Cardiac muscle cell (in vitro differentiated cells and primary cell): Measurements from ENCODE around the gene SARM1. TPM values are rescaled to one million over a fixed set of nuclear protein-coding genes. Genes with fewer than 3 reads are reported as not detected.

Experiments used
- DNase-seq, 2 donors: peaks; one replicate each; pipeline versions ENCODE4 v3.0.0 to v3.0.0-alpha.2; 2010 to 2017; ENCODE audit warnings: low read depth in 1 of 2, low spot score in 1 of 2
- H3K27ac ChIP-seq: fragments of 200-600 bp; sonication (generic); 2 replicates; pipeline ENCODE4 v1.5.1; 2016
- H3K27me3 ChIP-seq: fragments of 200-600 bp; sonication (generic); 2 replicates; pipeline ENCODE4 v1.6.0; 2016; ENCODE audit warnings: control low read depth
- H3K36me3 ChIP-seq: fragments of 200-600 bp; sonication (generic); 2 replicates; pipeline ENCODE4 v1.5.1; 2016; ENCODE audit warnings: control low read depth
- H3K4me1 ChIP-seq: fragments of 200-600 bp; sonication (generic); 2 replicates; pipeline ENCODE4 v1.8.1; 2017; ENCODE audit warnings: low read depth, mild to moderate bottlenecking, mixed run types
- H3K4me3 ChIP-seq: fragments of 200-600 bp; sonication (generic); 2 replicates; pipeline ENCODE4 v1.5.1; 2016; ENCODE audit warnings: mild to moderate bottlenecking
- H3K9me3 ChIP-seq: fragments of 200-600 bp; sonication (generic); 2 replicates; pipeline ENCODE4 v1.5.1; 2017; ENCODE audit warnings: low read depth, mild to moderate bottlenecking, control low read depth
- polyA plus RNA-seq: library from polyadenylated mRNA; unstranded; fragments of >200 nt; fragmentation: Nextera tagmentation; extraction: Ambion mirVana; gene quantifications from 2 replicates; pipeline ENCODE4 v1.2.1, GENCODE V29; 2016
- total RNA-seq: library from RNA; depleted of rRNA; stranded (reverse); fragments of >200 nt; gene quantifications from 2 replicates; pipeline ENCODE4 v1.2.3, GENCODE V29; 2016
- TF ChIP-seq, protein P1 (sequence below): IDR thresholded peaks from 2 replicates; pipeline ENCODE4 v1.5.1; 2012; ENCODE audit warnings: low read depth, mild to moderate bottlenecking, low read length

Gene SARM1
- total and polyA plus RNA-seq, 2 experiments from 2014 or later, result 8.9 to 11.5 TPM

DNA sequence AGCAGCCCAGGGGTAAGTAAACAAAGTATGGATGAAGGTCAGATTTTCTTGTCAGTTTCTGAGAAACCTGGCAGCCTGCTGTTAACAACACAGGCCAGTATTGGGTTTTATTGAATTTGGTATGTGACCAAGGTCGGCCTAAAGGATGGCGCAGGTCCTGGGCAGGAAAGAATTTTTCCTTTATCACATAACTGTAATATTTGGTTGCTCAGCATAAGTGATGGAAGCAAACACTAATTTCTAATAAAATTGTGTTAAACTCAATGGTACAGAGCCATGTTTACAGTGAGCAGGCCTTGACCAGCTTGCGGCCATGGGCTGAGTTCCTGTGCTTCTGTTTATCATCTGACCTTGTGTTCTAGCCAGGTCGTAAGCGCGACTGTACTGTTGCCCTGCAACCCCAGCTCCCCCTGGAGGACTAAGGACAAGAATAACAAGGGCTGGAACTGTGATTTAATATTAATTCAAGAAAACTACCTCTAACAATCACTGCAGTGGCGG is 24.7 kb upstream of the SARM1 start:
- Histone ChIP-seq H3K4me3 (no peak overlapping the region), H3K27me3 (no peaks in the 10 kb centered on the region), H3K27ac (peak overlapping the region; percentile 88), H3K9me3 (no peaks in the 10 kb centered on the region), H3K36me3 (peaks cover 61% of the 10 kb centered on the region), H3K4me1 (peaks cover 2% of the 10 kb centered on the region)
- TF ChIP-seq, protein P1, sequence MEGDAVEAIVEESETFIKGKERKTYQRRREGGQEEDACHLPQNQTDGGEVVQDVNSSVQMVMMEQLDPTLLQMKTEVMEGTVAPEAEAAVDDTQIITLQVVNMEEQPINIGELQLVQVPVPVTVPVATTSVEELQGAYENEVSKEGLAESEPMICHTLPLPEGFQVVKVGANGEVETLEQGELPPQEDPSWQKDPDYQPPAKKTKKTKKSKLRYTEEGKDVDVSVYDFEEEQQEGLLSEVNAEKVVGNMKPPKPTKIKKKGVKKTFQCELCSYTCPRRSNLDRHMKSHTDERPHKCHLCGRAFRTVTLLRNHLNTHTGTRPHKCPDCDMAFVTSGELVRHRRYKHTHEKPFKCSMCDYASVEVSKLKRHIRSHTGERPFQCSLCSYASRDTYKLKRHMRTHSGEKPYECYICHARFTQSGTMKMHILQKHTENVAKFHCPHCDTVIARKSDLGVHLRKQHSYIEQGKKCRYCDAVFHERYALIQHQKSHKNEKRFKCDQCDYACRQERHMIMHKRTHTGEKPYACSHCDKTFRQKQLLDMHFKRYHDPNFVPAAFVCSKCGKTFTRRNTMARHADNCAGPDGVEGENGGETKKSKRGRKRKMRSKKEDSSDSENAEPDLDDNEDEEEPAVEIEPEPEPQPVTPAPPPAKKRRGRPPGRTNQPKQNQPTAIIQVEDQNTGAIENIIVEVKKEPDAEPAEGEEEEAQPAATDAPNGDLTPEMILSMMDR, result peak; percentile 42
- DNase-seq, result peak in 1 of 2 donors; percentile 49

DNA sequence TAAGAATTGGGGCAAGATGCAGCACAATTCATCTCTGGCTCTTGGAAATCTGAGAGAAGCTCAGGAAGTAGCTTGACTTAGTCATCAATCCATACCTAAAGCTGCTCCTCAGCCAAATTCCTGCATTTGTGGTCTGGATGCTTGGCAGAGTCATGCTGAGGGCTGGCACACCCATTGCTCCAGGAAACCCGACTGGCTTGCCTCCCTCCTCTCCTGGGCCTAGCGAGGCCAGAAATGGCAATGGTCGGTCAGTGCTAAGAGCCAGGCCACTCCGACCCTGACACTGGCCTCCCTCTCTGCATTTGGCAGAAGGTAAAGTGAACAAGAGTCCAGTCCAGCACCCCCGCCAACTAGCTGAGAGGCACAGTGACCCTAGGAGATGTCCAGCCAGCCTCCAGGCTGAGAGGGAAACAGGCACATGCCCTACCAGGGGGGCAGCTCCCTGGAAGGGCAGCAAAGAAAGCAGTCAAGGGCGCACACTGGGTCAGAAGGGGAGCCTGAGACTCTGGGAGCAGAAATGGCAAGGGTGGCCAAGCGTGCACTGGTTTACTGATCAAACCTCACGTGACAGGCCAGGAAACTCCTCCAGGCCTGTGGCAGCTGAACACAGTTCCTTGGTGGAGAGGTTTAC is 24.1 kb upstream of the SARM1 start:
- H3K36me3 ChIP-seq, result peaks cover 61% of the 10 kb centered on the region
- DNase-seq, result peak in 1 of 2 donors; percentile 94
- H3K4me3 ChIP-seq, result no peak overlapping the region
- H3K4me1 ChIP-seq, result peaks cover 2% of the 10 kb centered on the region
- no peaks in the 10 kb centered on the region for H3K27me3 ChIP-seq
- TF ChIP-seq, protein P1, result no peak
- H3K27ac ChIP-seq, result peak overlapping the region; percentile 88
- H3K9me3 ChIP-seq, result no peaks in the 10 kb centered on the region

DNA sequence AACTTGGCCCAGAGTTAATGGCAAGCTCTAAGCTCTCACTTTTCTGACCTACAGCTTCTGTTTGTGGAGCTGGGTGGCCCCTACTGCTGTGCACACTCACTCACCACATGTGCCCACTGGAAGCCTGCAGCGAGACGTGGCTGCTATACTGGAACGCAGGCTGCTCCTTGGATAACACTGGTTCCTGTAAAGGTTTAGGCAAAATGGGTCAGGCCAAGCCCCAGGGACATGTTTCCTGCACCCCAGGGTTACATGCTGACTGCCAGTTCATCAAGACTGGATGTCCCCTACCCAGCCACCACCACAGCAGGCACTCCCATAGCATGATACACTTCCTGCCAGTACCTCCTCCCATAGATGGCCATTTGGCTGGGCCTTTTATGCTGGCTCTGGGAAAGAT is 22.5 kb upstream of the SARM1 start:
- DNase-seq, result no peak
- no peaks in the 10 kb centered on the region for H3K9me3 ChIP-seq
- TF ChIP-seq, protein P1, result no peak
- H3K4me1 ChIP-seq, result peaks cover 2% of the 10 kb centered on the region
- H3K36me3 ChIP-seq, result peaks cover 64% of the 10 kb centered on the region
- no peak overlapping the region for H3K4me3 ChIP-seq
- H3K27me3 ChIP-seq, result no peaks in the 10 kb centered on the region
- H3K27ac ChIP-seq, result no peak overlapping the region

DNA sequence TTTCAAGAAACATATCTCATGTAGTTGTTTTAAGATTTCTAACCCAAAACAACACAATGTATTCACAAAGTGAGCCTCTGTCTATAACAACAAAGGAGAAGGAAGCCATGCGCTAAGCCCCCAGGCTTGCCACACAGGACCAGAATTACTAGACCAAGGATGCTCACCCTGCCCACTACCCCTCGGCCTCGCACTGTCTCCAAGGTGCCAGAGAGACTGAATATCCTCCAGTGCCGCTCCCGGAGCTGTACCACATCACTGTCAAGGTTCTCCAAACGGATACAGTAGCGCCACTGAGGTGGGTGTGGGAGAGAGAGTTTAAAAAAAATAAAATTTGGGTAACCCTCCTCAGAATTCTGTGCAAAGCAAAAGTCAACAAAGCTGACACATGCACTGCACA is 21.2 kb upstream of the SARM1 start:
- peaks cover 2% of the 10 kb centered on the region for H3K4me1 ChIP-seq
- H3K9me3 ChIP-seq, result no peaks in the 10 kb centered on the region

DNA sequence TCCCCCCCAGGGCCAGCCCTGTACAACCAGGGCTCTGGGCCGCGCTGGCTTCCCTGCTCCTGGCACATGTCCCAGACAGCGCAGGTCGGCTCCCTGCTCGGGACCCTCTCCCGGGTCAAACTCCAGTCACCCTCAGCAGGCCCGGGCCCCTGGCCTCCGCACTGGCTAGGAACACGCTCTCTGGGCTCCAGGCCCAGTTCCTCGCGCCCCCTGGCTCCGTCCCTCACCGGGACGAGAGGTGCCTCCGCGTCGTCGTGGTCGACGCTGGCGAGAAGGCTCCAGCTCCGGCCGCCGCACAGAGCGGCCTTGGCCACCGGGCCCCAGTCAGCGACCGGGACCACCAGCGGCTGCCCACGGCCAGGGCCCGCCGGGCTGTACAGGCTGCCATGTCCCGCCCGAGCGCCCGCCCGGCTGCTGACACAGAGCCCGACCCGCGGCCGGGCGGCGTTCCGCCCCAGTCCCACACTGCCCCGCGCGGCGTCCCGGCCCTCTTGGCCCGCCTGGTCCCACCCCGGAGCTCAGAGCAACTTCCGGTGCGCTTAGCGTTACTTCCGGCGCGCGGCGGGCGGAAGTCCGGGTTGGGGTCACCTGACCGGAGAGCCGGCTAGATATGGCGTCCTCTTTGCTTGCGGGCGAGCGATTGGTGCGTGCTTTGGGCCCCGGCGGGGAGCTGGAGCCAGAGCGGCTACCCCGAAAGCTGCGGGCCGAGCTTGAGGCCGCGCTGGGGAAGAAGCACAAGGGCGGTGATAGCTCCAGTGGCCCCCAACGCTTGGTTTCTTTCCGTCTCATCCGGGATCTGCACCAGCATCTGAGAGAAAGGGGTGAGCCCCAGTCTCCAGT is 14.2 kb upstream of the SARM1 start, which contains the start of gene POLDIP2:
POLDIP2 (minus strand) TSS at position 467 of the 840 bp plus-strand sequence; CDS start at position 388, 79 bp downstream.
- Histone ChIP-seq H3K36me3 (peaks cover 56% of the 10 kb centered on the region), H3K4me3 (peak within 1 kb of the TSS; percentile 79), H3K4me1 (peaks cover 12% of the 10 kb centered on the region), H3K9me3 (no peaks in the 10 kb centered on the region), H3K27ac (peak within 1 kb of the TSS; percentile 79), H3K27me3 (no peaks in the 10 kb centered on the region)
- TF ChIP-seq, protein P1, result no peak
- peak; percentile 96 for DNase-seq

More for the DNA sequence above, 21.2 kb upstream of the SARM1 start:
- no peak overlapping the region for H3K27ac ChIP-seq
- no peak overlapping the region for H3K4me3 ChIP-seq
- TF ChIP-seq, protein P1, result no peak
- no peaks in the 10 kb centered on the region for H3K27me3 ChIP-seq
- DNase-seq, result no peak
- H3K36me3 ChIP-seq, result peaks cover 69% of the 10 kb centered on the region
